ENCODE results near the gene RAP1GDS1.
"Not testable (repeated sequence)": the region's sequence is repeated elsewhere in the genome, so short reads cannot be mapped to it uniquely, and the experiment has no call there.

Gene RAP1GDS1

DNA sequence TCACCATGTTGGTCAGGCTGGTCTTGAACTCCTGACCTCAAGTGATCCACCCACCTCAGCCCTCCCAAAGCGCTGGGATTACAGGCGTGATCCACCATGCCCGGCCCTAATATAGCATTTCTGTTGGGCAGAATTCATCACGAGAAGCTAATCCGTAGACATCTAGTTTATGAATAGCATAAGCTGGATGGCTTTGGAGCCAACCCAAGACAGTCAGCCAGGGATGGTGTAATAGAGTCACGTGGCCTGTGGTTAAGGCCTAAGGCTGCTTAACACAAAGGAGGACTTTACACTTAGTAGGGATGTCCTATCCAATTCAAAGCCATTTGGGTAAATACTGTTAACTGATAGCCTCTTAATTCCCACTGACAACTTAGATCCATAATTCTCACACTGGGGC lies 173.6 kb downstream of the RAP1GDS1 start:
- DNase-seq (ENCODE audit: low read depth), result no peak

DNA sequence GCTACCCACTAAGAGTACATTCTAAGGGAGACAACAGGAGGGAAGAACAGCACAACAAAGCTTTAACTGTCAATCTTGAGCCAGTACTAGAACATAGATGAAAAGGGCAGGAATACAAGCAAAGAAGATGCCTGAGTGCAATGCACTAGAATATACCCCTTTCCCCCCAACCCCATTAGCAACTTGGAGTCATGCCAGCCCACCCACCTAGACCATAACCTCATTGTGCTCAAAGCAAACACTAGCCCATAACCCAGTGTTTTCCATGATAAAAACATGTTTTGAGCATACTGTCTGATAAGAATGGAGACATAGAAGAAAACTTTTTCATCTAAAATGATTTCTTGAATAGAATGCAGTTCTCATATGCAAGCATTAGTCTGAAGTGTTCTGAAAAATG lies 183.2 kb downstream of the RAP1GDS1 start:
- DNase-seq (ENCODE audit: low read depth), result no peak

DNA sequence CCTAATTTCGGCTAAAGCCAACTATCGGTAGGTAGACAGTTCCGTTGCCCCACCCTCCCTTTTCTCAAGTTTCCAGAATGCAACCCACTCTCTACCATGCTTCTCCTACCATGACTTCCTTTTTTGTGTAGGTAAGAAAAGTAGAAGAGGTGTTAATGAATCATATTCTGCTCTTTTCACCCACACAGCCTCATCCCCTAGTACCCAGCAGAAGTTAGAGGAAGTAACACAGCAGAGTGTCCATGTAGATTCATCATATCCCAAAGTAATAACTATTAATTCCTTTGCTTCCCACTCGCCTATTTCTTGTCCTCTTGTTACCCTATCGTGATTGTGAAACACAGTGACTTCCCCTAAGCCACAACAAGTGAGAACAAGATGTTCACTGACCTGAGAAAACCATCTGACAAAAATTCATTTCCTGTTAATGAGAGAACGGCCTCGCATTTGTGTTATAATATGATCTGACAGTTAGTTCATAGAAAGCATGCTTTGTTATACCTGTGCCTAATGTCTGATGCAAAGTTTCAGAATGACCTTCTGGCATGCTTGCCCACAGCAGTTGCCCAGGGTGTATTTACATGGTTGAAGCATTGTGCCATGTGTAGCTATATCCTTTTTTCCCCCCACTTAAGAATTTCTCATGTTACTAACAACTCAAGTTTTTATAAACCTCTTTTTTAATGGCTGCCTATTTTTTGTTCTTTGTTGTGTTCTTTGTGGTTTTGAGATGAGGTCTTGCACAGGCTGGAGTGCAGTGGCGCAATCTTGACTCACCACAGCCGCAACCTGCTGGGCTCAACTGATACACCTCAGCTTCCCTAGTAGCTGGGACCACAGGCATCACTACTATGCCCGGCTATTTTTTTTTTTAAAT lies 185.6 kb downstream of the RAP1GDS1 start:
- DNase-seq (ENCODE audit: low read depth), result peak; percentile 27

DNA sequence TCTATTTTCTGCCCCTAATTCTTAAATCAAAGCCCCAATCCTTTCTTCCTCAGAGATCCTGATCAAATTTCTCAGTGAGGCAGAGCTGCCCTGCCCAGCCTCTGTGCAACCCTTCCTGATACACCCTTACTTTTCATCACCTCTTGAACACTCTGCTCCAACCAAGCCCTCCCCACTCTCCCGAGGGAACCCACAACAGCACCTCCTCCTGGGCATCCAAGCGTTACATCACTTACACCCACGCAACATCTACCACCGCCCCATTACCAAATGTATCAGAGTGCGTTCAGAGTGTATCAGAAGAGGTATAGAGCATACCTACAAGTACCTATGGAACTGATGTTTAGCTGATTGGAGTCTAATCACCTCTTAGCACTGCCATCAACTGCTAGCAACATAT lies 186.5 kb downstream of the RAP1GDS1 start:
- DNase-seq (ENCODE audit: low read depth), result no peak

DNA sequence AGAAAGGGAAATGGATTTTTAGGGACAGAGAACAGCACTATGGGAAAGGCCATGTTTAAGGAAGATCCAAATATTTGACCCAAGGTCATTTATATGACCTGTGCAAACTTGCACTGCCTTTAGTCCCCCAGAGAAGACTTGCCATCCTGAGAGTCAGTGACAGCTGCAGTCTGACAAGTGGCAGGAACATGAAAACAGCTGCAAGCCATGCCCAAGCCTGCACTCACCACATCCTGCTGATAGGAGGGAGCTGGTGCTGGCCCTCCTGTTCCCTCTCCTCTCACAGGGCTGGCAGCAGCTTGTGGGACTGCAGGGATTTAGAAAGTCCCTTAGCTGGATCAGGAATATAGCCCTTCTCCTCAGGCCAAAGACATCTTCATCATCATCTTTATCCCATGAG lies 187.7 kb downstream of the RAP1GDS1 start:
- DNase-seq (ENCODE audit: low read depth), result no peak

DNA sequence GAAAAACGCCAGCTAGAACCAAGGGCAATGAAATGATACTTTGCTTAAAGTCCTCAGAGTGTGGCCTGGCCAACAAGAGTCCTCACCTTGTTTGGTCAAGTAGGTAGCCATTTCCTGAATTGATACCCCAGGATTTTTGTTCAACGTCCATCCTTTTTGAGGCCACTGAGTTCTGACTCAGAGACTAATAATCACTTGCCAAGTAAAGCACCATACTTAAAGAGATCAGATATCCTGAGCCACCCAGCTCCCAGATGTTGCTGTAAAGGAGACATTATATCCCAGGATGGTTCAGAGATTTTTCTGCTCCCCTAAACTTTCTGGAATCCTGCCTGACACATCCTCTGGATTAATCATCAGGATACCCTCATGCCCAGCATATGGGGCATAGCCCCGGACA lies 190.9 kb downstream of the RAP1GDS1 start:
- no peak for DNase-seq (ENCODE audit: low read depth)

DNA sequence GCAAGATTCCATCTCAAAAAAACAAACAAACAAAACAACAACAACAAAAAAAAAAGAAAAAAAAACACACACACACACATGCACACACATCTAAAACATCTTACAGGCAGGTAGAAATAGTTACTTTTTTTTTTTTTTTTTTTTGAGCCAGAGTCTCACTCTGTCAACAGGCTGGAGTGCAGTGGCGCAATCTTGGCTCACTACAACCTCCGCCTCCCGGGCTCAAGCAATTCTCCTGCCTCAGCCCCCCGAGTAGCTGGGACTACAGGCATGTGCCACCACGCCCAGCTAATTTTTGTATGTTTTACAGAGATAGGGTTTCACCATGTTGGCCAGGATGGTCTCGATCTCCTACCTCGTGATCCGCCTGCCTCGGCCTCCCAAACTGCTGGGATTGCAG lies 196.2 kb downstream of the RAP1GDS1 start:
- DNase-seq (ENCODE audit: low read depth), result not testable (repeated sequence)

DNA sequence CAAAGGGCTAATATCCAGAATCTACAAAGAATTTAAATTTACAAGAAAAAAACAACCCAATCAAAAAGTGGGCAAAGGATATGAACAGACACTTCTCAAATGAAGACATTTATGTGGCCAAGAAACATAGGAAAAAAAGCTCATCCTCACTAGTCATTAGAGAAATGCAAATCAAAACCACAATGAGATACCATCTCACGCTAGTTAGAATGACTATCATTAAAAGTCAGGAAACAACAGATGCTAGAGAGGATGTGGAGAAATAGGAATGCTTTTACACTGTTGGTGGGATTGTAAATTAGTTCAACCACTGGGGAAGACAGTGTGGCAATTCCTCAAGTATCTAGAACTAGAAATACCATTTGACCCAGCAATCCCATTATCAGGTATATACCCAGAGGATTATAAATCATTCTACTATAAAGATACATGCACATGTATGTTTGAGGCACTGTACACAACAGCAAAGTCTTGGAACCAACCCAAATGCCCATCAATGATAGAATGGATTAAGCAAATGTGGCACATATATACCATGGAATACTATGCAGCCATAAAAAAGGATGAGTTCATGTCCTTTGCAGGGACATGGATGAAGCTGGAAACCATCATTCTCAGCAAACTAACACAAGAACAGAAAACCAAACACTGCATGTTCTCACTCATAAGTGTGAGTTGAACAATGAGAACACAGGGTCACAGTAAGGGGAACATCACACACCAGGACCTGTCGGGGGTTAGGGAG lies 200.1 kb downstream of the RAP1GDS1 start:
- not testable (repeated sequence) for DNase-seq (ENCODE audit: low read depth)

DNA sequence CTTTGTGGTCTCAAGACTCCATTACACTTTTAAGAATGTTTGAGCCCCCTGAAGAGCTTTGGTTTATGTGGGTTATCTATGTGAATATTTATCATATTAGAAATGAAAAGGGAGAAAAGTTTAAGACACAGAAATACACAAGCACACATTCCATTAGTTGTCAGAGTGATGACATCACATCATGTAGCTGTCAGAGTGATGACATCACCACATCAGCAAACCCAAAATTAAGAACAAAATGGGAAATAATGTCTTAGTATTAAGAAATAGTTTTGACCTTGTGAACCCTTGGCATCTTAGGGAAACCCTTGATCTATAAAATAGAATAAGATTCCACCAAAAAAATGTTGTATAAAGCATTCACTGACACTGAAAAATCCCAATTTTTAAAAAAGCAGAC lies 201.3 kb downstream of the RAP1GDS1 start:
- no peak for DNase-seq (ENCODE audit: low read depth)

DNA sequence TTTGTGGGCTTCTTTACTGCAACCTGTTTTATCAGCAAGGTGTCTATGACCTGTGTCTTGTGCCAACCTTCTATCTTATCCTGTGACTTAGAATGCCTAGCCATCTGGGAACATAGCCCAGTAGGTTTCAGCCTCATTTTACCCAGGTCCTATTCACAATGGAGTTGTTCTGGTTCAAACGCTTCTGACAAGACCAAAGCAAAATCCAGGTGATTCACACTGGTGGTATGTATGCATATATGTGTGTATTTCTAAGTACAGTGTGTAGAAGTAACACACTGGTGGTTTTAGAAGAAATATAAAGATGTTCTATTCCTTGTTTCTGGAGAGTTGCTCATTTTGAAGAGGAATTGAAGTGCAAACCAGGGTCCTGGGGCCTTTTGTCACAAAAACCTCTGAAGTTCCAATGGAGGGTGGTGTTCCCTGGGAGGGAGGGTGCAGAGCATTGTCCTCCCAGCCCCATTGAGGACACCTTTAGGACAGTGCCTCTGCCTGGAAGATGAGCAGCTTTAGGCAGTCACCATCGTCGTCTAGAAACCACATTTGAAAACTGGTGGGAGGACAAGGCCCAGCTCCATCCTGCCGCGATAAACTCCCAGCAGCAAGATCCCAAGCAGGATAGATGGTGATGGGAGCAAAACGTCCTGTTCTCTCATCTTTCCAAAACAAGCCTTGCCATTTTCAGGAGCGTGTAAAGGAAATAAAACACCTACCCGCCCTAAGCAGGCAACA lies 205.8 kb downstream of the RAP1GDS1 start:
- no peak for DNase-seq (ENCODE audit: low read depth)

DNA sequence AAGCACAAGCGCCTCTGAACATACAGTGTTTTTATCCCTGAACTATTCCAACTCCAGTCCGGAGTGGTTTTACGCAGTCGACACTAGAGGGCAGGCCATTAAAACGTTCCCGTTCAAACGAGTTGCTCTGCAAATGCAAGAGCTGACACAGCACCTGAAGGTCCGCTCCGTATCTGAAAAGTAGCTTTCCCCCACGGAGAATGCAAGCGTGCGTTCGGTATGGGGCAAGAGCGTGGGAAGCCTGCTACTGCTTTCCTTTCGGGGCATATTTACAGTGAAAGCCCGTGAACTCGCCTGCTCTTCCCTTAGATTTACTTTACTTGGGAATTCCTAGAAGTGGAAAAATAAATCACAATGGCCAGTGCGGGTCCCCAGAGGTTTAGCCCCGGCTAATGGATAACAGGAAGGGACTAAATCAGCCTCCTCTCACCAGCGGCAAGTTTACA lies 206.5 kb downstream of the RAP1GDS1 start:
- peak; percentile 52 for DNase-seq (ENCODE audit: low read depth)

DNA sequence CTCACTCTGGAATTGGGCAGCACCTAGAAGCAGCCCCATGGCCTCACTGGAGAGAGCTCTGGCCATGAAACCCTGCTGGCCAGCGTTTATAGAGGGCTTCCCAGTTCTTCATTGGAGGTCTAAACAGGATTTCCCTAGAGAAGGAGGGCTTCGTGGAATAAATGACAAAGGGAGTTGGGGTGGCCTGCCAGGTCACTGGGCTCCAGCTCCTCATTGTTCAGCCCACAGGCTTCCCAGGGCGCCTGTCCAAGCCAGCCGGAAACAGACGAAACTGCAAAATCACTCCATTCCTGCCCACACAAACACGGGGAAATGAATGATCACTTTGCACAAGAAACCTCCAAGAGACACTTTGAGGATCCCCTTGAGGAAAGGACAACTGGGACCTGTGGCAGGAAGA lies 207.5 kb downstream of the RAP1GDS1 start:
- no peak for DNase-seq (ENCODE audit: low read depth)

DNA sequence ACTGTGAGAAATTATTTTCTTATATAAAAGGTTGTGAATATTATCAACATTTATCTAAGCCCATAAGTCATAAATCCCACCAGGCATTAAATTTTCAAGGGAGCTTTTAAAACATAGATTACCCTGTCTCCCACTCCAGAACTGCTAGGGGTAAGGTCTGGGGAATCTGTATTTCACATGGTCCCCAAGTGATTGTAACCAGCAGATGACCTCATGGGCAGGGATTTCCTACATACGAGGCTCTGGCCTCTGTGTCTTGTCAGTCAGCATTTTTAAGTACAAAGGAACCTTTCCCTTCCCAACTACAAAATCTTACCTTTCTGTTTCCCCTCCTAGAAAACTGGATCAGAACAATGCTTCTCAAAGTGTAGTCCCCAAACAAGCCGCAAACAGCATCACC lies 208.6 kb downstream of the RAP1GDS1 start:
- DNase-seq (ENCODE audit: low read depth), result no peak

DNA sequence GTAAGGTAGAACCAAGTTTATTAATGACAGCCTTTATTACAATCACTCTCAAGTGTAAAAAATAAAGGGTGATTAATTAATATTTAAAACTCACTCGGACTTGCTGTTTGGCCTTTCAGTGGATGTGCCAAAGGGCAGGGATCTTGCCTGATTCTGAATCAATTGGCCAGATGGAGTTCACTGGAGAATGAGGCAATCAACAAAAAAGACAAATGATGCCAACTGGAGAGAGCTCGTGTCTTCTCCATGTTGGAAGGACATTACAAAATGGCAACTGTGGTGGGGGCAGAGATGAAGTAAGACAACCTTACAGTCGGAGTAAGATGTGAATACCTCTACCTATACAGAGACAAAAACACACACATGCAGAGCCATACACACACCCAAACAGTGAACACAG lies 209.2 kb downstream of the RAP1GDS1 start:
- no peak for DNase-seq (ENCODE audit: low read depth)

DNA sequence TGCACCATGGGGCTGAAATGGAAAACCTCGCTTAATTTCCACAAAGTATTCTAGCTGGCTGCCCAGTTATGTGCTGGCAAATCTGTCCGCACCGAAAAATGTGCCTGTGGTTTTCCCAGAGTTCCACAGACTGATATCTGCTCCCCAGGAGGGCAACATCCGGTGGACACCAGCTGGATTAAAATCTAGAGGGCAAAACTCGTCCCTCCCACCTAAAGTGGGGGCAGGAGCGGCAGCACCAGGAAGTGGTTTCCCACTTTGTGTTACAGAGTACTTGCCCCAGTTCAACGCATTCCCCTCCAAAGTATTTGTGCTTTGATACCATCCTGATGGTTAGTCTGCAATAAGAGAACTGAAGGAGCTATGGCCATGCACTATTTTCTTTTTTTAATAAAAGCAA lies 209.6 kb downstream of the RAP1GDS1 start:
- DNase-seq (ENCODE audit: low read depth), result no peak

DNA sequence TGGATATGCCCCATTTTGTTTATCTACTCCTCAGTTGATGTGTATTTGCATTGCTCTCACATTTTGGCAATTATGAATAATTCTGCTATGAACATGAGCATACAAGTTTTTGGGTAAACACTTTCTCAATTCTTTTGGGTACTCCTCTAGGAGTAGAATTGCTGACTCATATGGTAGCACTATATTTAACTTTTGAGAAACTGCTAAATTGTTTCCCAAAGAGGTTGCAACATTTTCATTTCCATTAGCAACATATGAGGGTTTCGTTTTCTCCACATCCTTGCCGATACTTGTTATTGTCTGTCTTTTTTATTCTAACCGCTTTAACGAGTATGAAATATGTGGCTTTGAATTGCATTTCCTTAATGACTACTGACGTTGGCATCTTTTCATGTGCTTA lies 211.9 kb downstream of the RAP1GDS1 start:
- DNase-seq (ENCODE audit: low read depth), result no peak

DNA sequence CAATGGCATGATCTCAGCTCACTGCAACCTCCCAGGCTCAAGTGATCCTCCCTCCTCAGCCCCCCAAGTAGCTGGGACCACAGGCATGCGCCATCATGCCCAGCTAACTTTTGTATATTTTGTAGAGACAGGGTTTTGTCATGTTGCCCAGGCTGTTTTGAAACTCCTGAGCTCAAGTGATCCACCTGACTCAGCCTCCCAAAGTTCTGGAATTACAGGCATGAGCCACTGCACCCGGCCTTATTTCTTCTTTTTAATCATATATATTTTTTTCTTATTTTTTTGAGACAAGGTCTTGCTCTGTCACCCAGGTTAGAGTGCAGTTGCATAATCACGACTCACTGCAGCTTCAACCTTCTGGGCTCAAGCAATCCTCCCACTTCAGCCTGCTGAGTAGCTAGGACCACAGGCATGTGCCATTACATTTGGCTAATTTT lies 213.2 kb downstream of the RAP1GDS1 start:
- DNase-seq (ENCODE audit: low read depth), result no peak

DNA sequence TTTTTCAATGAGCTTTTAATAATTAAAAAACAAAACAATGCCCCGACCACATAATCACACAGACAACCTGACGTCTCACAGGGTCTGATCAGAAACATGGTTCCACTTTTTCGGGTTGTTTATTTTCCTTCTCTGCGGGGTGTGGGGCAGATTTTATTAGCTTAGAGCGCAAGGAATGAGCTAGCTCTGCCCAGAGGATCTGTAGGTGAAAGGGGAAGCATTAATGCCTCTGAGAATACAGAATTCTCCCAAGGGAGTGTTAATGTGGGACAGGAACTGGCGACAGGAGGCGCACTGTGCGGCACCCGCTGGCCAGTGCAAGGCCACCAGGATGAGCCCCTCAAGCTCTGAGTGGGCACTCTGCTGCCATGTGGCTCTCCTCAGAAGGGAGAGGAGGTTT lies 215.7 kb downstream of the RAP1GDS1 start:
- no peak for DNase-seq (ENCODE audit: low read depth)

DNA sequence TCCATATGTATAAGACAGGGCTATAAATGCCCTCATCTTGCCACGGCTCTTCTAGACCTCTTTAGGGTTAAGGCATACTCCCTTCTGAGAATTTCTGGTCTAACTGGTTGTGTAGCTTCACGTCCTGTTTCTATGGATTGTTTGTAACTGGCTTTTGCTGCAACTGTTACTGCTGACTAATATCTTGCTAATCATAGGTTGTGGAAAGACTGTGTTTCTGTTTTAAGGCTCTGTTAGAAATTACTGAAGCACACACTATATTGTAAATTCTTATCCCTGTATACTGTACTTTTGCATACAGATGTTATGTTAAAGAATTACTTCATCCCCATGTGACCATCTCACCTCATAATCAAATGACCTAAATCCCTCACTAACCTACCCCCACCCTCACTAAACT lies 218.4 kb downstream of the RAP1GDS1 start:
- not testable (repeated sequence) for DNase-seq (ENCODE audit: low read depth)

DNA sequence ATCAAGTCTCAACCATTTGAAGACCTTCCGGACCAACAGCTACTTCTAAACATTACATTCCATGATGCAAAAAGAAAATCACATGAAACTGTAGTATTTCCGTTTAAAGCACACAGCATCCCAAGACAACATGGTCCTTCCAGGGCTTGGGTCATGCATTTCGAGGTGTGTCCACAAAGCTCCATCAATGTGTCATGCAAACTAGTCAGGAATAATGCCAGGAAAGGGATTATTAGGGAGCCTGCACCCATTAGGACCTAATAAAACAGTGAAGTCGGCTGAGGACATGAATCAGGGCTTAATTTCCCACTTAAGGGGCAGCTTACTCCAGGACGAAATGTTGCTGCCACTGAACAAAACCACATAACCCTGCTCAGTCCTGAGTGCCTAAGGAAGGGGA lies 219.4 kb downstream of the RAP1GDS1 start:
- no peak for DNase-seq (ENCODE audit: low read depth)

DNA sequence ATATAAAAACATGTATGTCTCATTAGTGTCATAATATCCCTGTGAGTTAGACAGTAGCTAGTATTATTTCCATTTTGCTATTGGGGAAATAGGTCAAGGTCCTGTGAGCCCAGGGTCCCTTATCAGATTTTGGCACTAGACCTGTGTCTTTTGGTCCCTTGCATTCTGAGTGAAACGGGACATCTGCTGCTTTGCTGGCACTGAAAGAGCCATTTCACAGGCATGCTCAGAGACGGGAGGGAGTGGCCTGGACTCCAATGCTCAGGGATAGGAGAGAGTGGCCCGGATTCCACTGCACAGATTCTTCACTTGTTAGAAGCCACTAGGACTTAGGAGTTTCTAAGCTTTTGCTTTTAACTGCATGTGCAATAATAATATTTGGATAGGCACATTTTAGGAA lies 220.0 kb downstream of the RAP1GDS1 start:
- DNase-seq (ENCODE audit: low read depth), result no peak

DNA sequence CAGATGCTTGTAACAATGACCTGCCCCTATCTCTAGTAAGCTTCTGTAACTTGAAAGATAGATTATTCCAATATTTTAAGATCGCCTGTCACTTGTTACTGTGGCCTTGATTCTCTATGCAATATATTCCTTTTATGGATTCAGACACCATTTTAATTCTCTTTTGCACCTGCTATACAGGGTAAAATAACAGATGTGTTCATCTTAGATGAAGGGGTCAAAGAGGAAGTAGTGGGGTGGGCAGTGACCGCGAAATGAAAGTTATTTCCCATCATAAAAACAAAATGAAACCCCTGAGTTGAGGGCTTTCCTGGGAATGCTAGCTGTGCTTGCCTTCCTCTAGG lies 221.3 kb downstream of the RAP1GDS1 start:
- no peak for DNase-seq (ENCODE audit: low read depth)

Measured in activated T-cell treated with anti-CD3 and anti-CD28 coated beads for 1 hour (primary cell).